Ascending aorta (tissue), 2 donors: ENCODE data around the gene AKAP7. TPM values are rescaled to one million over a fixed set of nuclear protein-coding genes. Genes with fewer than 3 reads are reported as not detected.

Experiments used
- DNase-seq, 2 donors: peaks; one replicate each; pipeline ENCODE4 v3.0.0-alpha.2; 2019; ENCODE audit warnings: low spot score in 2 of 2
- H3K27ac ChIP-seq, 2 donors: fragments of 200-600 bp; sonication (generic); one replicate each; pipeline ENCODE4 v1.5.1; 2016 to 2017; ENCODE audit warnings: mild to moderate bottlenecking in 1 of 2
- H3K27me3 ChIP-seq: fragments of 200-600 bp; sonication (generic); one replicate; pipeline ENCODE4 v1.5.1; 2017
- H3K36me3 ChIP-seq, 2 donors: fragments of 200-600 bp; sonication (generic); one replicate each; pipeline ENCODE4 v1.5.1; 2016
- H3K4me1 ChIP-seq, 2 donors: fragments of 200-600 bp; sonication (generic); one replicate each; pipeline ENCODE4 v1.5.1; 2016 to 2017; ENCODE audit warnings: mild to moderate bottlenecking in 1 of 2
- H3K4me3 ChIP-seq, 2 donors: fragments of 200-600 bp; sonication (generic); one replicate each; pipeline ENCODE4 v1.5.1; 2016 to 2017; ENCODE audit warnings: mild to moderate bottlenecking in 1 of 2
- H3K9me3 ChIP-seq, 2 donors: fragments of 200-600 bp; sonication (generic); one replicate each; pipeline ENCODE4 v1.5.1; 2016
- intact Hi-C: fragments of 100-400 bp; cut with DNase I; formaldehyde crosslinking; loops from one replicate; pipeline ENCODE4 v1.15.1; 2023
- total RNA-seq: library from RNA; depleted of rRNA; stranded (reverse); fragments of >200 nt; gene quantifications from one replicate; pipeline ENCODE4 v1.1.0, GENCODE V29; 2016
- TF ChIP-seq, protein P1 (sequence below), 3 experiments: fragments of 200-600 bp in 2 of 3; fragments of 450-650 bp in 1 of 3; sonication (generic) in 2 of 3; IDR thresholded peaks; one replicate each; pipeline ENCODE4 v1.5.1; 2016 to 2019; ENCODE audit warnings: antibody characterized with exemption in 3 of 3, mild to moderate bottlenecking in 1 of 3, moderate library complexity in 1 of 3

Gene AKAP7
- total RNA-seq, 1 donor from 2014 or later, result 1.3 TPM

DNA sequence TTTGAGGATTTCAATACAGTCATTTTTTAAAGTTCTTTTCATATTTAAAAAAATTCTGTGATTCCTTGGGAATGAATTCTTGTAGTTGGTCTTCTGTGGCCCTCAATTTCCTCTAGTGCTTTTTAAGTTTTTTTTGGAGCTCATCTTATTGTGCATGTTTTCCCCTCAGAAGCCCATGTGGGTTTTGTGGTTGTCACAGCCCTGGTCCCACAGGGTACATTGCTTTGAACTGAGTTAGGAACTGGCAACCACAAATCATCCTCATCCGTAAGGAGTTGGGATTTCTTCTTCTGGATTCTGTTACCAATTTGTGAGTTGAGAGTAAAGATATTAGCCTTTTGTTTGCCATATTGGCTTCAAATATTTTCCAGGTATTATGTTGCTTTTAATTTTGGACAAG, 89.9 kb downstream of the AKAP7 start:
- Histone ChIP-seq H3K27me3 (no peaks in the 10 kb centered on the region), H3K9me3 (no peaks in the 10 kb centered on the region), H3K4me1 (no peaks in the 10 kb centered on the region), H3K36me3 (peaks cover 0 to 15% of the 10 kb centered on the region in 2 donors), H3K4me3 (no peak overlapping the region), H3K27ac (no peak overlapping the region)
- intact Hi-C loops, result no loop called here
- no peak for DNase-seq
- TF ChIP-seq, protein P1, sequence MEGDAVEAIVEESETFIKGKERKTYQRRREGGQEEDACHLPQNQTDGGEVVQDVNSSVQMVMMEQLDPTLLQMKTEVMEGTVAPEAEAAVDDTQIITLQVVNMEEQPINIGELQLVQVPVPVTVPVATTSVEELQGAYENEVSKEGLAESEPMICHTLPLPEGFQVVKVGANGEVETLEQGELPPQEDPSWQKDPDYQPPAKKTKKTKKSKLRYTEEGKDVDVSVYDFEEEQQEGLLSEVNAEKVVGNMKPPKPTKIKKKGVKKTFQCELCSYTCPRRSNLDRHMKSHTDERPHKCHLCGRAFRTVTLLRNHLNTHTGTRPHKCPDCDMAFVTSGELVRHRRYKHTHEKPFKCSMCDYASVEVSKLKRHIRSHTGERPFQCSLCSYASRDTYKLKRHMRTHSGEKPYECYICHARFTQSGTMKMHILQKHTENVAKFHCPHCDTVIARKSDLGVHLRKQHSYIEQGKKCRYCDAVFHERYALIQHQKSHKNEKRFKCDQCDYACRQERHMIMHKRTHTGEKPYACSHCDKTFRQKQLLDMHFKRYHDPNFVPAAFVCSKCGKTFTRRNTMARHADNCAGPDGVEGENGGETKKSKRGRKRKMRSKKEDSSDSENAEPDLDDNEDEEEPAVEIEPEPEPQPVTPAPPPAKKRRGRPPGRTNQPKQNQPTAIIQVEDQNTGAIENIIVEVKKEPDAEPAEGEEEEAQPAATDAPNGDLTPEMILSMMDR (IDR thresholded peaks at IDR 0.05), result no peak

DNA sequence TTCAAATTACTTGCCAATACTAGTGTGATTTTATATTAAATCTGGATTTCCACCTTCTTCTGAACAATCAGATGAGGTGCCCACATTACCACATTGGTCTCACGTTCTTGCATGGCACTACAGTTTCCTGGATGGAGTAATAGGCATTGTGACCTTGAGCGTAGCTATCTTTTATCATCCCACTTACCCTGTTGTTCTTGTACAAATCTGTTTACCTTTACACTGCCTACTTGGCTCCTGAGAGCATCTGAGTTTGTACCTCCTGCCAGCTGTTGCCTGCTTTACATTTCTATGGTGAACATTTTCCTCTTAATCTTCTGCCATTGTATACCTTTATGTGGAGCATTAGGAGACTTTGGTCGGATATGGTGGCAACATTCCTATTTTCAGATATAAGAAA, 90.7 kb downstream of the AKAP7 start:
- intact Hi-C loops, result no loop called here
- DNase-seq, result no peak
- TF ChIP-seq, protein P1 (IDR thresholded peaks at IDR 0.05), result no peak
- Histone ChIP-seq H3K27ac (no peak overlapping the region), H3K36me3 (peaks cover 0 to 10% of the 10 kb centered on the region in 2 donors), H3K9me3 (no peaks in the 10 kb centered on the region), H3K27me3 (no peaks in the 10 kb centered on the region), H3K4me1 (no peaks in the 10 kb centered on the region), H3K4me3 (no peak overlapping the region)

DNA sequence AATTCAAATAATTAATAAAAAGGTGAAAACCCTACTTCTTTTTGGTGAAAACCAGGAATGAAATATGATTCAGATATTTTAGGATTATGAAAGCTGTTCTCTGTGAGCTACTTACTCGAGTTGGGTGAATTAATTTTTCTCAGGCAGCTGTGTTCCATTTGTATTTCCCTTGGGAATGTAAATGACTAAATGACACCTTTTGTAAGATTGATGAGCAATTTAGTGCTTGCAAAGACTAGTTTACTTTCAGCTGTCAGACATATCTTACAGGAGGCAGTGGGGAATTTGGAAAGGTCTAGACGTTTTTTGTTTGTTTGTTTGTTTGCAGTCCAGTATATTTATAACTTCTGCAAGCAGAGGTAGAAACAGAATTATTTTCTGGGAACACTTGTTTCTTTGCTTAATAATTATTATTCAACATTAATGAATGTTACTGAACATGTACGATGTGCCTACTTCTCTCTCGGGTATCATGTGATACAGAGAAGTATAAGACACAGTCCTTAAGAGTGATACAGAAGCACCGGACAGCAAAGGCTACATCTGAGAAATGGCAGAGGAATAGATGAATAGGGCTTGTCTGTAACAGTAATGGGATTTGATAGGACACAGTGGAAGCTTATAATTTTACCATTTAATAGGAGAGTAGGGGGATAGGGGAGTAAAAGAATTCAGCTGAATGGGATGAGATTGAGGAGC, 91.3 kb downstream of the AKAP7 start:
- TF ChIP-seq, protein P1 (IDR thresholded peaks at IDR 0.05), result no peak
- H3K27ac ChIP-seq, result no peak overlapping the region
- no peaks in the 10 kb centered on the region for H3K9me3 ChIP-seq
- intact Hi-C loops, result no loop called here
- no peaks in the 10 kb centered on the region for H3K27me3 ChIP-seq
- H3K4me1 ChIP-seq, result no peaks in the 10 kb centered on the region
- no peak overlapping the region for H3K4me3 ChIP-seq
- H3K36me3 ChIP-seq, result peaks cover 0 to 3% of the 10 kb centered on the region in 2 donors
- DNase-seq, result no peak

DNA sequence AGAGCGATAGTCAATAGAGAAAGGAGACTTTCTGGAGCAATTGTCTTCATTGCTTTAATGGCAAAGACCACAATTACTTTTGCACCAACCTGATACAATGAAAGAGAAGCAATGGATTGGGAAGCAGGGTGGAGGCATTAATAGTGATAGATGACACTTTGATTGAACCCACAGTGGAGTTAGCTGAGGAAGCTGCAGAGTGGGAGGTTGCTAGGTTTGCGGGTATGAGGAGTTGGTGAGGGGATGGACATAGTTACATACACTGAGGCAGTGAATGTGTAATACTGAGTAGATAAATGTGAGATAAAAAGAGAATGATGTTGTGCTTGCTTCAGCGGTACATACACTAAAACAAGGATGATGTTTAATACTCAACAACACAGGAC, 91.9 kb downstream of the AKAP7 start:
- Histone ChIP-seq H3K27me3 (no peaks in the 10 kb centered on the region), H3K4me1 (no peaks in the 10 kb centered on the region), H3K36me3 (no peaks in the 10 kb centered on the region), H3K9me3 (no peaks in the 10 kb centered on the region), H3K27ac (no peak overlapping the region), H3K4me3 (no peak overlapping the region)
- DNase-seq, result no peak
- intact Hi-C loops, result no loop called here
- TF ChIP-seq, protein P1 (IDR thresholded peaks at IDR 0.05), result no peak

DNA sequence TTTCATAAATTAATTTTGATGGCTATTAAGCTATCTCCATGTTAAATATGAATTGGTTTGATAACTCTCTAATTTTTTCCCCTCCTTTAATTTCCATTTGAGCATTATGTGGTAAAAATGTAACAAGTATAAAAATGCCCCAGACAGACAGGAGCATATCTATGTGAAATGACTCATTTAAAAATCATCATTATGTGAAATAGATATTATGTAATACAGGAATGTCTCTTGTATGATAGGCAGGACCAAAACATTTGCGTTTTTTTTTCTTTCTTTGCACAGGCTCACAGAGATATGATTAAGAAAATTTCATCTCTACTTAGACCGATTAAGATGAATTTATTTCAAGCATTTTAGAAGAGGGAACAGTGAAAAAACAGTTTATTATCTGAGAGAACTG, 95.8 kb downstream of the AKAP7 start:
- H3K27me3 ChIP-seq, result no peaks in the 10 kb centered on the region
- H3K36me3 ChIP-seq, result no peaks in the 10 kb centered on the region
- no peak overlapping the region for H3K27ac ChIP-seq
- intact Hi-C loops, result no loop called here
- H3K9me3 ChIP-seq, result no peaks in the 10 kb centered on the region
- TF ChIP-seq, protein P1 (IDR thresholded peaks at IDR 0.05), result no peak
- no peaks in the 10 kb centered on the region for H3K4me1 ChIP-seq
- DNase-seq, result no peak
- no peak overlapping the region for H3K4me3 ChIP-seq

DNA sequence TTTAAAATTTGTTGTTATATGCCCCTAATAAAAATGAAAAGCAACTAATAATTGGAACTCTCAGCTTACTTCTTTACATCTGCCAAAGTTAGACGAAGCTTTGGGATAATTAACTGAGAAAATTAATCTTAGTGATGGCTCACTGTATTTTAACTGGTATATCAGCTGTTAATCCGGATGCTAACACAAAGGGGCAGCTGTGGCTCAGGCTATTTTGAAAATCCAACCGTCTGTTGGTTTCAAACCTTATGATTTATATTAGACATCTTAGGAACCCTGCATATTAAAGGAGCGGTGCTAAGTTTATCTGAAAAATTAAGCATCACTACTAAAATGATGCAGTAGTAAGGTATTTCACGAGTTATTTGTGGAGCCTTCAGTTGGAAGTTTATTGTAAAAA, 96.6 kb downstream of the AKAP7 start:
- Histone ChIP-seq H3K27me3 (no peaks in the 10 kb centered on the region), H3K27ac (no peak overlapping the region), H3K9me3 (no peaks in the 10 kb centered on the region), H3K4me3 (no peak overlapping the region), H3K4me1 (no peaks in the 10 kb centered on the region), H3K36me3 (no peaks in the 10 kb centered on the region)
- intact Hi-C loops, result no loop called here
- DNase-seq, result no peak
- TF ChIP-seq, protein P1 (IDR thresholded peaks at IDR 0.05), result no peak
